Dendritic cell treated with granulocyte-macrophage colony-stimulating factor and Interleukin-4, amounts not matched to agents 40 ng/mL and 50 ng/mL, for 4 days (primary cell): ENCODE data around the gene PEX3.

ENCODE experiments used
- H3K27ac Mint-ChIP-seq: one replicate; pipeline ENCODE4 v1.8.0; 2022; ENCODE audit warnings: mild to moderate bottlenecking, mixed read lengths
- H3K27me3 Mint-ChIP-seq: one replicate; pipeline ENCODE4 v1.8.0; 2022; ENCODE audit warnings: mild to moderate bottlenecking, mixed read lengths
- H3K36me3 Mint-ChIP-seq: one replicate; pipeline ENCODE4 v1.8.0; 2022; ENCODE audit warnings: low read depth, mixed read lengths
- H3K4me1 Mint-ChIP-seq: one replicate; pipeline ENCODE4 v1.8.0; 2022; ENCODE audit warnings: low read depth, mixed read lengths
- H3K4me3 Mint-ChIP-seq: one replicate; pipeline ENCODE4 v1.8.0; 2022; ENCODE audit warnings: mild to moderate bottlenecking, moderate library complexity, mixed read lengths
- H3K9me3 Mint-ChIP-seq: one replicate; pipeline ENCODE4 v1.8.0; 2022; ENCODE audit warnings: mixed read lengths
- intact Hi-C: fragments of 100-400 bp; cut with micrococcal nuclease; formaldehyde crosslinking; loops from one replicate; pipeline ENCODE4 v1.15.0; 2022

PEX3 gene

GRCh38 chr6:143522039-143522600, 71.5 kb downstream of the PEX3 start:
- Mint-ChIP-seq H3K9me3 (peaks cover 11% of the 10 kb centered on the region), H3K36me3 (peaks cover 8% of the 10 kb centered on the region), H3K27me3 (no peaks in the 10 kb centered on the region), H3K4me3 (no peak overlapping the region), H3K4me1 (peaks cover 19% of the 10 kb centered on the region), H3K27ac (no peak overlapping the region)
- intact Hi-C loops = no loop called here

DNA sequence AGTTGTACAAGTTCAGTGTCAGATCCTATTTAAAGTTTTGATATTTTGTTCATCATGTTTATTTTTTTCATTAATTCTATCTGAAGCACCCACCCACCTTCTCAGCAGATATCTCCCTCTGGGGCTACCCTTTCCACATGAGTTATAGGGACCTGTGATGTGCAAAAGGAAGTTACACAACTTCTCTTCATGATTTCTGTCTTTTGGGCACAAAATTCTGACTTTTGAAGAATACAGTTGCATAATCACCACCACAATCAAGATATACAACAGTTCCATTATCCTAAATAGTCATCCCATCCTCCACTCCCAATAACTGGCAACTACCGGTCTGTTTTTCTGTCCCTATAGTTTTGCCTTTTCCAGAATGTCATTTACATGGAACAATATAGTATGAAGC, 74.8 kb downstream of the PEX3 start:
- peaks cover 11% of the 10 kb centered on the region for H3K9me3 Mint-ChIP-seq
- no peak overlapping the region for H3K27ac Mint-ChIP-seq
- no peak overlapping the region for H3K4me3 Mint-ChIP-seq
- intact Hi-C loops = no loop called here
- H3K27me3 Mint-ChIP-seq = no peaks in the 10 kb centered on the region
- peaks cover 8% of the 10 kb centered on the region for H3K36me3 Mint-ChIP-seq
- H3K4me1 Mint-ChIP-seq = peaks cover 29% of the 10 kb centered on the region

- Mint-ChIP-seq H3K9me3 (peaks cover 11% of the 10 kb centered on the region), H3K4me1 (peaks cover 29% of the 10 kb centered on the region), H3K36me3 (peaks cover 8% of the 10 kb centered on the region), H3K4me3 (no peak overlapping the region), H3K27ac (peak overlapping the region; percentile 10), H3K27me3 (no peaks in the 10 kb centered on the region)
- intact Hi-C loops = no loop called here
Measured at GRCh38 chr6:143527677-143528076, 77.1 kb downstream of the PEX3 start.

GRCh38 chr6:143528164-143528811, 77.7 kb downstream of the PEX3 start:
- H3K27ac Mint-ChIP-seq = no peak overlapping the region
- H3K36me3 Mint-ChIP-seq = peaks cover 8% of the 10 kb centered on the region
- H3K4me1 Mint-ChIP-seq = peaks cover 29% of the 10 kb centered on the region
- no peak overlapping the region for H3K4me3 Mint-ChIP-seq
- H3K9me3 Mint-ChIP-seq = peaks cover 11% of the 10 kb centered on the region
- H3K27me3 Mint-ChIP-seq = no peaks in the 10 kb centered on the region
- intact Hi-C loops = no loop called here

GRCh38 chr6:143529095-143529494, 78.5 kb downstream of the PEX3 start:
- H3K4me3 Mint-ChIP-seq = no peak overlapping the region
- H3K27ac Mint-ChIP-seq = no peak overlapping the region
- intact Hi-C loops = no loop called here
- no peaks in the 10 kb centered on the region for H3K27me3 Mint-ChIP-seq
- peaks cover 29% of the 10 kb centered on the region for H3K4me1 Mint-ChIP-seq
- H3K9me3 Mint-ChIP-seq = peaks cover 3% of the 10 kb centered on the region
- peaks cover 2% of the 10 kb centered on the region for H3K36me3 Mint-ChIP-seq

- intact Hi-C loops = no loop called here
- Mint-ChIP-seq H3K36me3 (no peaks in the 10 kb centered on the region), H3K9me3 (no peaks in the 10 kb centered on the region), H3K27me3 (no peaks in the 10 kb centered on the region), H3K4me1 (peaks cover 32% of the 10 kb centered on the region), H3K4me3 (no peak overlapping the region), H3K27ac (no peak overlapping the region)
Measured at GRCh38 chr6:143531720-143532499, 81.3 kb downstream of the PEX3 start.

- intact Hi-C loops = no loop called here
- Mint-ChIP-seq H3K27ac (no peak overlapping the region), H3K4me3 (no peak overlapping the region), H3K9me3 (no peaks in the 10 kb centered on the region), H3K36me3 (no peaks in the 10 kb centered on the region), H3K27me3 (no peaks in the 10 kb centered on the region), H3K4me1 (peaks cover 42% of the 10 kb centered on the region)
Measured at GRCh38 chr6:143535189-143535614, 84.6 kb downstream of the PEX3 start.

- Mint-ChIP-seq H3K4me3 (peak overlapping the region; percentile 72), H3K27ac (peak overlapping the region; percentile 48), H3K36me3 (no peaks in the 10 kb centered on the region), H3K4me1 (peaks cover 44% of the 10 kb centered on the region), H3K27me3 (no peaks in the 10 kb centered on the region), H3K9me3 (no peaks in the 10 kb centered on the region)
- intact Hi-C loops = no loop called here
Measured at GRCh38 chr6:143536461-143536865, 85.9 kb downstream of the PEX3 start.

DNA sequence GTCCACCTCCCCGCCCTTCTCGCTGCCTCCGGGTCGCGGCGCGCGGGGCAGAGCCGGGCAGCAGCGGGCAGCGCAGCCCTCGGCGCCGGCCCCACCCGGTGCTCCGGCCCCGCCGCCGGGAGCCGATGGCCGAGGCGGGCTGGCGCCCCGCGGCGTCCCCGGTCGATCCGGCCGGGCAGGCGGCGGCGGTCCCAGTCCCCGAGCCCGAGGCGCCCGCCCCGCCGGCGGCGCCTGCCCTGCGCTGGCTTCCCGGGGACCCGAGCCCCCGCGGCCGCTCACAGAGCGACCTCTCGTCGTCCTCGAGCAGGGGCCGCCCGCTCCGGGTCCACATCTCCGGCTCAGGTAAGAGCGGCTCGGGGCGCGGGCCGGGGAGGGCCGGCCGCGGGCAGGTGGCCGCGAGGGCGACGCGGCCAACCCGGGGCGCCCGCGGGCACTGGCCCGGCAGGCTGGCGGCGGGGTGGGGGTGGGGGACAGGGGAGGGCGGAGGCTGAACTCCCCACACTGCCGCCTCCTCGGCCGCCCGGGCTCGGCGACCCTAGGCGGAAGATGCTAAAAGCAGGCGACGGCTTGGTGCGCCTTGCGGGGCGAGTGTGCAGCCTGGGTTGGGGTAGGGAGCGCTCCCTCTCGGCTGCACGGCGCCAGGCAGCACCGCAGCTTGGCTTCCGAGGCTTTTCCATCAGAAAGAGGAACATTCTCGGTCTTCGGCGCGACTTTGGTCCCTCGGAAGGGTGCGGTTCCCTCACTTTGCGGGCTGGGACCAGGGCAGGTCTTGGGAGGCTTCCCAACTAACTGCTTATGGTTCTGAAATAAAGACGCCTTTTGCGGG, 86.5 kb downstream of the PEX3 start:
- Mint-ChIP-seq H3K27me3 (no peaks in the 10 kb centered on the region), H3K4me1 (peaks cover 50% of the 10 kb centered on the region), H3K36me3 (no peaks in the 10 kb centered on the region), H3K4me3 (peak overlapping the region; percentile 74), H3K27ac (peak overlapping the region; percentile 76), H3K9me3 (no peaks in the 10 kb centered on the region)
- intact Hi-C loops = loop anchor here (1.0 kb wide), 1 partner anchor 26 kb away; the partner anchor contains the start of gene FUCA2

DNA sequence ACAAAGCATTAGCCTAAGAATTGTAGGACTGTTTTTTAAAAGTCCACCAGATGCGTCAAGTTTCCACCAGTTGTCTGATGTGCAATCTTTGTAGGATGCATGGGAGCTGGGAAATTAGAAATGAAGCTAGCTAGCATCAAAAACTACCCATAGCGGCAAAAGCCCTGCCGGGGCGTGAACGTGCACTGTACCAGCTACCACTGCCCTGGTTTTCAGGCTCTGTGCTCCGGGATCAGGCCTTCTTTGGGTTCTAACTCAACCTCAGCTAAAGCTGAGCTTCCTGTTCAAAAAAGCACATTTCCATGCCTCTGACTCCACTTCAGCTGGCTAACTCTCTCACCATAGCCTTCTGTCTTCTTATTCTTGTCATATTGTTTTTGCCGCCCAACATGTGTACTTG, 87.8 kb downstream of the PEX3 start:
- Mint-ChIP-seq H3K27me3 (no peaks in the 10 kb centered on the region), H3K36me3 (no peaks in the 10 kb centered on the region), H3K4me3 (no peak overlapping the region), H3K4me1 (peaks cover 63% of the 10 kb centered on the region), H3K9me3 (no peaks in the 10 kb centered on the region), H3K27ac (no peak overlapping the region)
- intact Hi-C loops = no loop called here

- Mint-ChIP-seq H3K36me3 (no peaks in the 10 kb centered on the region), H3K27me3 (no peaks in the 10 kb centered on the region), H3K4me3 (no peak overlapping the region), H3K27ac (no peak overlapping the region), H3K4me1 (peaks cover 68% of the 10 kb centered on the region), H3K9me3 (no peaks in the 10 kb centered on the region)
- intact Hi-C loops = no loop called here
Measured at GRCh38 chr6:143539106-143539505, 88.5 kb downstream of the PEX3 start.

DNA sequence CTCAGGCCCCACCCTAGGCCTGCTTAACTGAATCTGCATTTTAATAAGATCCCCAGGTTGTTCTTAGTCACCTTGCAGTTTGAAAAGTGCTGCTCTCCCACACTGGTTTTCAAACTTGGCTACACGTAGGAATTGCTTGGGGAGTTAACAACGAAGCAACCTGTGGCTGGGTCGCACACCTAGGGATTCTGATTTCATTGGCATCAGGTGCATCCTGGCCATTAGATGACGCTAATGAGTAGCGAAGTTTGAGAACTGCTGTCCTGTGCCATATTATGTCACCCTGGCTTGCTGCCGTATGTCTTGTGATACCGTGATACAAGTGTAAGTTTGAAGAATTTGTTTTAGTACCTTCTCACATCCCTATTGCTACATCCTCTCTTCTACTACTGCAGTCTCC, 89.1 kb downstream of the PEX3 start:
- H3K4me1 Mint-ChIP-seq = peaks cover 63% of the 10 kb centered on the region
- no peak overlapping the region for H3K4me3 Mint-ChIP-seq
- no peak overlapping the region for H3K27ac Mint-ChIP-seq
- H3K9me3 Mint-ChIP-seq = no peaks in the 10 kb centered on the region
- no peaks in the 10 kb centered on the region for H3K36me3 Mint-ChIP-seq
- intact Hi-C loops = no loop called here
- H3K27me3 Mint-ChIP-seq = no peaks in the 10 kb centered on the region

GRCh38 chr6:143540192-143540591, 89.6 kb downstream of the PEX3 start:
- intact Hi-C loops = no loop called here
- no peaks in the 10 kb centered on the region for H3K9me3 Mint-ChIP-seq
- H3K36me3 Mint-ChIP-seq = peaks cover 3% of the 10 kb centered on the region
- H3K4me1 Mint-ChIP-seq = peaks cover 61% of the 10 kb centered on the region
- no peaks in the 10 kb centered on the region for H3K27me3 Mint-ChIP-seq
- H3K4me3 Mint-ChIP-seq = no peak overlapping the region
- no peak overlapping the region for H3K27ac Mint-ChIP-seq
